Loucy (cell line): ENCODE measurements around the gene MUC5B.

Experiments used
- CTCF ChIP-seq: fragments of 200-600 bp; sonication (generic); conservative IDR thresholded peaks from 2 replicates; pipeline ENCODE4 v1.5.1; 2014; ENCODE audit warnings: mild to moderate bottlenecking, antibody characterized with exemption, low read length
- EZH2phosphoT487 ChIP-seq: fragments of 200-600 bp; IDR thresholded peaks from 2 replicates; pipeline ENCODE4 v1.6.1; 2018; ENCODE audit warnings: antibody characterized with exemption, mild to moderate bottlenecking, moderate library complexity, borderline replicate concordance

DNA sequence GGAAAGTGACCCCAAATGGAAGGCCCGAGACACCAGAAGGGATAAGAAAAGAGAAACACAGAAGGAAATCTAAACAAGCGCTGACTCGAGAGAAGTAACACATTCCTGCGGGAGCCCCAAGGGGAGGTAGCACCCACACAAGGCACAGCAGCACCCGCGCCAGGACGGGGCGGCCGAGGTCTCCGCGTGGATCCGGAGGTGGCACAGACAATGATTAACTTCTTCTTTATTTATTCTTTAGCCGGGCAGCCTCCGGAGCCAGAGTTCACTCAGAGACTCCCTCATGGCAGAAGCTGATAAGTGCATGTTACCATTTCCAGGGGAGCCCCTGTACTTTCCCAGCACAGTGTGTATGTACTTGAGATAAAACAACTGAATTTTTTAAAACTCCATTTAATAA is 81.5 kb downstream of the MUC5B start:
- no peak for TF ChIP-seq CTCF
- TF ChIP-seq EZH2phosphoT487, result no peak
